ENCODE data around the gene SLC6A17.

Gene SLC6A17

GRCh38 chr1:110215621-110216515 lies 65.6 kb downstream of the SLC6A17 start:
- DNase-seq, result no peak
- Histone ChIP-seq H4K20me1 (ENCODE audit: insufficient read depth, low read length) (no peaks in the 10 kb centered on the region), H3K9me2 (replicated peaks; ENCODE audit: insufficient read depth, low read length) (no peaks in the 10 kb centered on the region), H3K27ac (ENCODE audit: low read length) (no peak overlapping the region), H3K27me3 (replicated peaks; ENCODE audit: insufficient read depth, low read length) (no peaks in the 10 kb centered on the region), H3K4me3 (ENCODE audit: low read length) (no peak overlapping the region), H3K79me2 (ENCODE audit: low read length) (no peaks in the 10 kb centered on the region), H3K4me1 (ENCODE audit: low read length) (no peaks in the 10 kb centered on the region), H3K9me3 (replicated peaks; ENCODE audit: insufficient read depth, low read length) (no peaks in the 10 kb centered on the region), H2AFZ (ENCODE audit: low read length) (no peak overlapping the region), H3F3A (ENCODE audit: insufficient read depth, low read length) (no peaks in the 10 kb centered on the region), H3K36me3 (replicated peaks; ENCODE audit: insufficient read depth, low read length) (no peaks in the 10 kb centered on the region), H3K9ac (ENCODE audit: low read length) (no peak overlapping the region), H3K4me2 (ENCODE audit: low read depth, low read length) (no peak overlapping the region)
- TF ChIP-seq EZH2phosphoT487 (IDR thresholded peaks at IDR 0.05; ENCODE audit: low read length) (no peak), CTCF (IDR thresholded peaks at IDR 0.05; ENCODE audit: low read length) (no peak), EZH2 (optimal IDR thresholded peaks at IDR 0.05; ENCODE audit: low read depth, low read length) (no peak)

GRCh38 chr1:110216844-110217444 lies 66.7 kb downstream of the SLC6A17 start:
- no peaks in the 10 kb centered on the region for H4K20me1 ChIP-seq (ENCODE audit: insufficient read depth, low read length)
- H3K4me2 ChIP-seq (ENCODE audit: low read depth, low read length), result no peak overlapping the region
- DNase-seq, result no peak
- H3K9me3 ChIP-seq (replicated peaks; ENCODE audit: insufficient read depth, low read length), result no peaks in the 10 kb centered on the region
- H3K4me3 ChIP-seq (ENCODE audit: low read length), result no peak overlapping the region
- no peaks in the 10 kb centered on the region for H3K36me3 ChIP-seq (replicated peaks; ENCODE audit: insufficient read depth, low read length)
- no peaks in the 10 kb centered on the region for H3K27me3 ChIP-seq (replicated peaks; ENCODE audit: insufficient read depth, low read length)
- no peaks in the 10 kb centered on the region for H3K79me2 ChIP-seq (ENCODE audit: low read length)
- H3K9me2 ChIP-seq (replicated peaks; ENCODE audit: insufficient read depth, low read length), result no peaks in the 10 kb centered on the region
- H2AFZ ChIP-seq (ENCODE audit: low read length), result no peak overlapping the region
- no peaks in the 10 kb centered on the region for H3K4me1 ChIP-seq (ENCODE audit: low read length)
- H3K9ac ChIP-seq (ENCODE audit: low read length), result no peak overlapping the region
- no peak for TF ChIP-seq EZH2 (optimal IDR thresholded peaks at IDR 0.05; ENCODE audit: low read depth, low read length)
- no peak for TF ChIP-seq EZH2phosphoT487 (IDR thresholded peaks at IDR 0.05; ENCODE audit: low read length)
- no peak for TF ChIP-seq CTCF (IDR thresholded peaks at IDR 0.05; ENCODE audit: low read length)
- no peak overlapping the region for H3K27ac ChIP-seq (ENCODE audit: low read length)
- no peaks in the 10 kb centered on the region for H3F3A ChIP-seq (ENCODE audit: insufficient read depth, low read length)

GRCh38 chr1:110218137-110218536 lies 67.8 kb downstream of the SLC6A17 start:
- Histone ChIP-seq H3K9ac (ENCODE audit: low read length) (no peak overlapping the region), H3K27me3 (replicated peaks; ENCODE audit: insufficient read depth, low read length) (no peaks in the 10 kb centered on the region), H3K27ac (ENCODE audit: low read length) (no peak overlapping the region), H3K9me3 (replicated peaks; ENCODE audit: insufficient read depth, low read length) (no peaks in the 10 kb centered on the region), H3K4me1 (ENCODE audit: low read length) (no peaks in the 10 kb centered on the region), H3K9me2 (replicated peaks; ENCODE audit: insufficient read depth, low read length) (no peaks in the 10 kb centered on the region), H4K20me1 (ENCODE audit: insufficient read depth, low read length) (no peaks in the 10 kb centered on the region), H3K36me3 (replicated peaks; ENCODE audit: insufficient read depth, low read length) (no peaks in the 10 kb centered on the region), H3K4me2 (ENCODE audit: low read depth, low read length) (no peak overlapping the region), H2AFZ (ENCODE audit: low read length) (no peak overlapping the region), H3K4me3 (ENCODE audit: low read length) (no peak overlapping the region), H3F3A (ENCODE audit: insufficient read depth, low read length) (no peaks in the 10 kb centered on the region), H3K79me2 (ENCODE audit: low read length) (no peaks in the 10 kb centered on the region)
- DNase-seq, result no peak
- no peak for TF ChIP-seq EZH2phosphoT487 (IDR thresholded peaks at IDR 0.05; ENCODE audit: low read length)
- no peak for TF ChIP-seq EZH2 (optimal IDR thresholded peaks at IDR 0.05; ENCODE audit: low read depth, low read length)
- no peak for TF ChIP-seq CTCF (IDR thresholded peaks at IDR 0.05; ENCODE audit: low read length)

Data from MM.1S (cell line).